Measurements from ENCODE around the gene HDAC4. TPM values are rescaled to one million over a fixed set of nuclear protein-coding genes. Genes with fewer than 3 reads are reported as not detected.
A peak's percentile ranks its signal among the peaks of the same experiment; 100 is the strongest.

Gene HDAC4
- total and polyA plus RNA-seq, 2 of the 4 experiments (the other 2 are of a cell fraction), result 4.1 to 7.2 TPM

GRCh38 chr2:239245872-239246721 is 154.7 kb downstream of the HDAC4 start:
- ChIA-PET CTCF (no interaction called here), POLR2A (ENCODE audit: unreplicated experiment) (no interaction called here)
- H3K56ac ChIP-seq (ENCODE audit: extremely low read depth, insufficient read depth, low read length), result no peak overlapping the region
- no peak overlapping the region for H2BK20ac ChIP-seq (ENCODE audit: low read depth, low read length)
- no peak overlapping the region for H2BK5ac ChIP-seq (ENCODE audit: low read depth, low read length, poor library complexity, severe bottlenecking)
- no peaks in the 10 kb centered on the region for H3K36me3 ChIP-seq (ENCODE audit: control insufficient read depth, insufficient read depth, low read length)
- no peak overlapping the region for H2AK9ac ChIP-seq (replicated peaks; ENCODE audit: low read depth, low read length, poor library complexity)
- H4K5ac ChIP-seq (ENCODE audit: low read depth, low read length), result no peak overlapping the region
- H3K18ac ChIP-seq (ENCODE audit: low read depth, low read length), result no peak overlapping the region
- no peak overlapping the region for H3K14ac ChIP-seq (replicated peaks; ENCODE audit: low read depth, low read length)
- no peak for DNase-seq
- H3K27ac ChIP-seq (ENCODE audit: insufficient read depth, low read length), result no peak overlapping the region
- H3K9ac ChIP-seq (ENCODE audit: low read depth, low read length), result no peak overlapping the region
- H3K9me1 ChIP-seq (ENCODE audit: insufficient read depth, low read length), result peaks cover 13% of the 10 kb centered on the region
- H3K79me1 ChIP-seq (ENCODE audit: low read depth in 1 of 2, low read length in 2 of 2), result peaks cover 48 to 63% of the 10 kb centered on the region in 2 experiments
- no peak overlapping the region for H3K4me3 ChIP-seq (ENCODE audit: insufficient read depth, low read depth, low read length)
- no peaks in the 10 kb centered on the region for H3K27me3 ChIP-seq (ENCODE audit: control insufficient read depth, insufficient read depth, low read length)
- H3K9me3 ChIP-seq (ENCODE audit: control insufficient read depth, insufficient read depth, low read length), result no peaks in the 10 kb centered on the region
- ATAC-seq (ENCODE audit: low read depth), result no peak
- intact Hi-C loops (cut with micrococcal nuclease), result no loop called here
- dilution Hi-C loops (cut with HindIII; ENCODE audit: low sequenced_read_pairs, unreplicated experiment), result no loop called here
- no peak overlapping the region; the same call in 1 of the 2 replicates for H4K91ac ChIP-seq (ENCODE audit: insufficient read depth, low read depth, low read length)
- no peak overlapping the region for H2BK15ac ChIP-seq (ENCODE audit: low read depth, low read length)
- no TSS peak for BruUV-seq (replicated peaks)
- 81% methylated on average over 28 of the region's 41 CpGs; no CpG with 5 or more reads in 1 of the 2 experiments for WGBS, 2 experiments (ENCODE audit: extremely low coverage in 2 of 2, insufficient read length in 1 of 2)
- in situ Hi-C loops (cut with MboI; ENCODE audit: low sequenced_read_pairs), result no loop called here
- H2AFZ ChIP-seq (replicated peaks; ENCODE audit: low read length, poor library complexity), result no peak overlapping the region
- H3K23ac ChIP-seq (ENCODE audit: low read depth, low read length), result no peak overlapping the region
- no peak overlapping the region for H4K8ac ChIP-seq (ENCODE audit: low read depth in 2 of 2, low read length in 2 of 2)
- H3K4ac ChIP-seq (ENCODE audit: low read depth, low read length), result no peak overlapping the region
- peaks cover 13% of the 10 kb centered on the region for H3K4me1 ChIP-seq (ENCODE audit: control insufficient read depth, insufficient read depth, low read length)
- H2AK5ac ChIP-seq (ENCODE audit: low read depth, low read length), result 0 out of 2 replicates have a peak overlapping the region, but pooled peaks have one; percentile 15
- TF ChIP-seq RAD21 (IDR thresholded peaks at IDR 0.05; ENCODE audit: low read length), result no peak
- no peak for TF ChIP-seq CHD1 (IDR thresholded peaks at IDR 0.05; ENCODE audit: low read depth, low read length)
- no peak overlapping the region for H2BK120ac ChIP-seq (ENCODE audit: low read depth, low read length)
- H3K4me2 ChIP-seq (ENCODE audit: low read depth, low read length), result no peak overlapping the region
- no peaks in the 10 kb centered on the region for H4K20me1 ChIP-seq (ENCODE audit: insufficient read depth, low read length)

All from IMR-90 (cell line).